ENCODE measurements around the gene FBXO10.
"Not testable (repeated sequence)": the region's sequence is repeated elsewhere in the genome, so short reads cannot be mapped to it uniquely, and the experiment has no call there.

Gene FBXO10

DNA sequence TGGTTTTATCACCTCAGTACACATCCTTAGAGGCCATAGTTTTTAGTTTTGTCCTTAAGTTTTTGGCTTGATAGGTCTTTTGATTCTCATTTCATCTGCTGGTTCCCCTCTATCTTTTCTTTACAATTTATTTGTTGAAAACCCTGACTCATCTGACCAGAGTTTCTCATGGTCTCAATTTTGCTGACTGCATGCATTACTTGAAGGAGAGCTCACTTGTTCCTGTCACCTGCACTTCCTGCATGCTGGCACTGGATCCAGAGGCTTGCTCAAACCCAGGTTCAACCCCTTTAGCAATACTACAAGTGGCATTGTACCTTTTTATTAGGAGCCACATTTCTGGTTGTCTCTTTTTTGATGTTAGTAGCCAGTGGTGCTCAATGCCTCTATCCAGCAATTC is 26.7 kb downstream of the FBXO10 start:
- DNase-seq, result no peak

DNA sequence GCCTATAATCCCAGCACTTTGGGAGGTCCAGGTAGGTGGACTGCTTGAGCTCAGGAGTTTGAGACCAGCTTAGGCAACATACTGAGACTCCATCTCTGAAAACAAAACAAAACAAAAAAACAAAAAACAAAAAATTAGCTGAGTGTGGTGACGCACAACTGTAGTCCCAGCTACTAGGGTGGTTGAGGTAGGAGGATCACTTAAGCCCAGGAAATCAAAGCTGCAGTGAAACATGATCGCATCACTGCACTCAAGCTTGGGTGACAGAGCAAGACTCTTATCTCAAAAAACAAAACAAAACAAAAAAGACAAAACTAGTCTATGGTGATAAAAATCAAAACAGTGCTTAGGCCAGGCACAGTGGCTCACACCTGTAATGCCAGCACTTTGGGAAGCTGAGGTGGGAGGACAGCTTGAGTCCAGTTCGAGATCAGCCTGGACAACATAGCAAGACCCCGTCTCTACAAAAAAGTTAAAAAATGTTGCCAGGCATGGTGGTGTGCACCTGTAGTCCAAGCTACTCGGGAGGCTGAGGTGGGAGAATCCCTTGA is 28.8 kb downstream of the FBXO10 start:
- no peak for DNase-seq

DNA sequence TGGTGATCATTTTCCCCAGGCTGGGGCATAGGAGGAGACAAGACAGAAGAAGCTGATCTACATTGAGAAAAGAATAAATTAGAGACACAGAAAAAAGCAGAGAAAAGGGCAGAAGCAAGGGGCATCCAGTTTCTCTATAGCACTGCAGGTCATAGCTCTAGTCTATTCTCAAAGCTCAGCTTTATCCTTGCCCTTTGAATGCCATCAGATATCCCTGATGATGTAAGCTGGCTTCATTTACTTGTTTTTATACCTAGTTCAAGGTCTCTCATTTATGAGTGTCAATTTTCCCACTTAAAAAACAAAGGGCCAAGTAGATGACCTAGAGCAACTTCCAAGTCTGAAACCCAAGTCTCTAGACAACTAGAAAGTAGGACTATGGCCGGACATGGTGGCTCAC is 32.7 kb downstream of the FBXO10 start:
- no peak for DNase-seq

GRCh38 chr9:37542895-37543294 is 33.3 kb downstream of the FBXO10 start:
- DNase-seq, result no peak

- no peak for DNase-seq
Observed at GRCh38 chr9:37542488-37542887, 33.7 kb downstream of the FBXO10 start.

- no peak for DNase-seq
Observed at GRCh38 chr9:37541465-37541864, 34.7 kb downstream of the FBXO10 start.

DNA sequence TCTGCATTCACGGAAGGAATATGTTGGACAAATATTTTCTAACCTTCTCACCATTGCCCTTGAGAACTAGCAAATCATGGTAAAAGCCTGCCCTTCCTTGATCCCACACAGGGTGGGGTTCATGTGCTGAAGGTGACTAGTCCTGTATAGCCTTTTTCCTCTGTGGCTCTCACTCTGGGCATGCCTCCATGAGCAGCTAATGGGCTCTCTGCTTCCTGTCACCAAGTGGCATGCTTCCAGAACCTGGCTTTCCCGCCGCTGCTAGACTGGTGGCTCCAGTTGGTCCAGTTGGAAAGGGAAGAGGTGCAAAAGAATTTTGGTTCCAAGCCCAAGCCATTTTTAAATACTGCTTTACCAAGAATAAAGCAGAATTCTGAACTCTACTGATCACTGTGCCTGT is 35.5 kb downstream of the FBXO10 start:
- no peak for DNase-seq

- DNase-seq, result no peak
Observed at GRCh38 chr9:37539634-37540033, 36.5 kb downstream of the FBXO10 start.

DNA sequence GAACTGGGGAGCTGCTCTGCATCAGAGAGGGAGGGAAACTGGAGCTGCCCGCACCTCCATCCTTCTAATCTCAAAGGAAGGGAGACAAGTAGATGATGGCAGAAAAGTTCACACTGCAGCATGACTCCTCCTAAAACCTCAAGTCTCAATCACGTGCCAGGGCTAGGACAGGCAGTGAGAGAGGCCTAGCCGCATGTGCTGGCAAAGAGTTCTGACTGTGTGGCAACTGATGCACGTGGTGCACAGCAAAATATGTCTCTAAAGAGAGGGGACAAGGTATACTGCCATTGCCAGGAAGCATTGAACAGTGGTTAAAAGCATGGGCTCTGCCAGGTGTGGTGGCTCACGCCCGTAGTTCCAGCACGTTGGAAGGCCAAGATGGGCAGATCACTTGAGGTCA is 38.1 kb downstream of the FBXO10 start:
- DNase-seq, result no peak

GRCh38 chr9:37534901-37535300 is 41.3 kb downstream of the FBXO10 start:
- DNase-seq, result no peak

DNA sequence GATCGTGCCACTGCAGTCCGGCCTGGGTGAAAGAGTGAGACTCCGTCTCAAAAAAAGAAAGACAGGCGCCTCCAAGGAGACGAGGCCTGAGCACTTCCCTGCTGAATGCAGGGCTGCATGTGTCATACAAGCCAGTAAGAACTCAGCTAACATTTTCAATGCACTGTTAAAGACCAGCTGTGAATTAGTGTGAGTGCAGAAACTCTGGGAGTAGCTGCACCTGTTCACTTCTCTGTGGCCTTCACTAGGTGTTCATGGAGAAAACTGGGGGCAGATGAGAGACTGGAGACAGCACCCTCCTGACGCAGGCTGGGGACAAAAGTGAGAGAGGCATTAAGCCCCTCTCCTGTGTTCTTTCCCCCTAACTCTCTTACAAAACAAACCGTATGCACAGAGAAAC is 41.8 kb downstream of the FBXO10 start:
- no peak for DNase-seq

GRCh38 chr9:37531699-37532098 is 44.5 kb downstream of the FBXO10 start:
- no peak for DNase-seq

DNA sequence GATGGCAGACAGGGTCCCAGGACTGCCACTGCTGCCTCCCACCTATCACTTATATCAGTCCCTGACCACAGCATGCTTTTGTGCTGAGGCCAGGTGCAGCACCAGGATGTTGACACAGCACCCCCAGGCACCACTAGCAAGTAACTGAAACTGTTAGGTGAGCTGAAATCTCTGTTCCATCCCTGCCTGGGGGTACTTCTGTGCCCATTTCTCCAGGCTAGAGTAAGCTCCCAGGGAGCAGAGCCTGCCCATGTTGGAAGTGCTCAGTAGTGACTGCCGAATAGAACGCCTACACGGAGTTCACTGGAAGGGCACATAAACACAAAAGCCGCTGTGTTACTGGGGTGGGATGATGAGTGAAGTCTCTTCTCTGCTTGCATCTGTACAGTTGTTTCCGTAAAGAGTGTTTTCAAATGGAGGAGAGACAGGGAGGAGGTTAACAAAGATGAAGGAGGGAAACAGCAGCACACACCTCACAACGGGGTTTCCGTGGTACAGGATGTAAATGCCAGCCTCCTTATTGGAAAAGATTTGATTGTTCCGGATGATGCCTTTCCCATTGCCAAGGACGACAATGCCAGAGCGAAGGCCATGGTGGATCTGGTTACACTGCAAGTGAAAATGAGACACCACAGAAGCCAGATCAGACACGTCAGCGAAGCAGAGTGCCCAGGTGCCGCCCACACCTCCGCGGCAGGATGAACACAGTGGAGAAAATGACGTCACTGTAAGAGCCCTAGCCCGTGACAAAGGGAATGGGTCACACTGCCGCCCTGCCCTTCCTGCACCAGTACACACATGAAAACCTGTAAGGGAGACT is 47.3 kb downstream of the FBXO10 start:
- DNase-seq, result peak; percentile 3

GRCh38 chr9:37523916-37524315 is 52.3 kb downstream of the FBXO10 start:
- no peak for DNase-seq

DNA sequence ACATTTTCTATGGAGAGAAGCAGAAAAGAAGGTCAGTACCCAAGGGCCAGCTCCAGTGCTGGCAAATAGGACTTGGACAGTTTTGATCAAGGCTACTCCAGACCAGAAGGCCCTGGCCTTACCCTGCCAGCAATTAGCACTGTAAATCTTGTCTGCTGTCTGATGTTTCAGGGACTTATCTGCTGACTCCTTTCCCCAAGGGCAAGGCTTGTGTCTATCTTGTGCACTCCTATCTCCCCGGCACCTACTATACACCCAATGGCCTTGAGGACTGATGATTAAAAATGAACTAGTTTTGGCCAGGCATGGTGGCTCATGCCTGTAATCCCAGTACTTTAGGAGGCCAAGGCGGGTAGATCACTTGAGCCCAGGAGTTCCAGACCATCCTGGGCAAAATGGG is 53.2 kb downstream of the FBXO10 start:
- no peak for DNase-seq

DNA sequence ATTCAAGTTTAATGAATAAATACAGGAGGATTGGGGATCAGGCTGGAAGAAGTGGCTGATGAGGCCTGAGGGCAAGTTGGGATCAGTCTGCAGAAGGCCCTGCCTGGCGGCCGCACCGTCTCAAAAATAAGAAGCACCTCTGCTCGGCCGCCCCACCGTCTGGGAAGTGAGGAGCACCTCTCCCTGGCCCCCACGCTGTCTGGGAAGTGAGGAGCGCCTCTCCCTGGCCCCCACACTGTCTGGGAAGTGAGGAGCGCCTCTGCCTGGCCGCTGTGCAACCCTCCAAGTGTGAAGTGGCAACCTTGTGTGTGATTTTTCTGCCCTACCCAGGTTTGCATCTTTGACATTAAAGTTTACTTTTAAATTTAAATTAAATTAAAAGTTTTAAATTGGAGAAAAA is 55.1 kb downstream of the FBXO10 start:
- no peak for DNase-seq

GRCh38 chr9:37520641-37521040 is 55.5 kb downstream of the FBXO10 start:
- no peak for DNase-seq

- no peak for DNase-seq
Observed at GRCh38 chr9:37517923-37518322, 58.3 kb downstream of the FBXO10 start.

GRCh38 chr9:37515620-37516258 is 60.4 kb downstream of the FBXO10 start:
- no peak for DNase-seq

GRCh38 chr9:37514999-37515398 is 61.2 kb downstream of the FBXO10 start:
- DNase-seq, result no peak

DNA sequence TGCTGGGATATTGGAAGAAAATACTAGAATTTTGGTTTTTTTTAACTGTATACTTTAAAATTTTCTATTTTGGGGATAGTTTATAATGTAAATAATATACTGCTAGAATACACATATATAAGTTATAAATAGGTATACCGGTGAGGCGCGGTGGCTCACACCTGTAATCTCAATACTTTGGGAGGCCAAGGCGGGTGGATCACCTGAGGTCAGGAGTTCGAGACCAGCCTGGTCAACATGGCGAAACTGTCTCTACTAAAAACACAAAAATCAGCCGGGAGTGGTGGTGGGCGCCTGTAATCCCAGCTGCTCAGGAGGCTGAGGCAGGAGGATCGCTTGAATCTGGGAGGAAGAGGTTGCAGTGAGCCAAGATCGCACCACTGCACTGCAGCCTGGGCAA is 61.8 kb downstream of the FBXO10 start:
- DNase-seq, result not testable (repeated sequence)

GRCh38 chr9:37512437-37512836 is 63.7 kb downstream of the FBXO10 start:
- no peak for DNase-seq

- DNase-seq, result no peak
Observed at GRCh38 chr9:37511016-37512010, 64.9 kb downstream of the FBXO10 start.

Measured in NCI-H1105 (cell line).